Right lobe of liver (tissue), 4 donors: Measurements from ENCODE around the gene ZNF177.

Experiments used
- POLR2A ChIP-seq: fragments of 450-650 bp; IDR thresholded peaks from one replicate; pipeline ENCODE4 v1.6.1; 2017; ENCODE audit warnings: antibody characterized with exemption, mild to moderate bottlenecking
- TF ChIP-seq, protein P1 (sequence below), 4 donors: fragments of 200-600 bp in 3 of 4; fragments of 450-650 bp in 1 of 4; IDR thresholded peaks; one replicate each; pipeline versions ENCODE4 v1.5.1 to v1.8.0; 2016 to 2022; ENCODE audit warnings: antibody characterized with exemption in 4 of 4, mild to moderate bottlenecking in 2 of 4
- donor health status: DM: no; HTN: no; CAD: no.
- donor health status: DM: no; HTN: no; CAD: no.
- donor health status: DM: no; HTN: yes; CAD: no.

DNA sequence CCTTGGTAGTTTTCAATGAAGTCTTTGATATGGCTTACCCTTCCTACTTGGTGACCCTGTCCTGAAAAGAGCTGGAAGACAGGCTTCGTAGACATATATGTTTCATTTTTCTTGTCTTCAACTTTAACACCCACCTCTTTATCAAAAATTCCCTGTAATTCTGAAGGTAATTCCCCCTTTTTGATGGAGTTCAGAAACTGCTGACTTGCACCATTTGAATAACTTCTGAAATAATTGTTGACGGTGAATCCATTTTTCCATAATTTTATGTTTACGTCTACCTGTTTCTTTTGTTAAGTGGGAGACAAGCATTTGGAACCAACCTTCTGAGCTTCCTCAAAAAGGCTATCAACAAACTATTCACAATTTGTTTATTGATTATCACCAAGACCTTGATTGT is 14.6 kb upstream of the ZNF177 start:
- TF ChIP-seq, protein P1, sequence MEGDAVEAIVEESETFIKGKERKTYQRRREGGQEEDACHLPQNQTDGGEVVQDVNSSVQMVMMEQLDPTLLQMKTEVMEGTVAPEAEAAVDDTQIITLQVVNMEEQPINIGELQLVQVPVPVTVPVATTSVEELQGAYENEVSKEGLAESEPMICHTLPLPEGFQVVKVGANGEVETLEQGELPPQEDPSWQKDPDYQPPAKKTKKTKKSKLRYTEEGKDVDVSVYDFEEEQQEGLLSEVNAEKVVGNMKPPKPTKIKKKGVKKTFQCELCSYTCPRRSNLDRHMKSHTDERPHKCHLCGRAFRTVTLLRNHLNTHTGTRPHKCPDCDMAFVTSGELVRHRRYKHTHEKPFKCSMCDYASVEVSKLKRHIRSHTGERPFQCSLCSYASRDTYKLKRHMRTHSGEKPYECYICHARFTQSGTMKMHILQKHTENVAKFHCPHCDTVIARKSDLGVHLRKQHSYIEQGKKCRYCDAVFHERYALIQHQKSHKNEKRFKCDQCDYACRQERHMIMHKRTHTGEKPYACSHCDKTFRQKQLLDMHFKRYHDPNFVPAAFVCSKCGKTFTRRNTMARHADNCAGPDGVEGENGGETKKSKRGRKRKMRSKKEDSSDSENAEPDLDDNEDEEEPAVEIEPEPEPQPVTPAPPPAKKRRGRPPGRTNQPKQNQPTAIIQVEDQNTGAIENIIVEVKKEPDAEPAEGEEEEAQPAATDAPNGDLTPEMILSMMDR (IDR thresholded peaks at IDR 0.05): no peak
- TF ChIP-seq POLR2A: no peak
